Left lung (tissue), 10 donors: Measurements from ENCODE around the gene LAMA1. TPM values are rescaled to one million over a fixed set of nuclear protein-coding genes. Genes with fewer than 3 reads are reported as not detected.

Experiments used
- ATAC-seq: fragments of 200-7000 bp; cut with Tn5 transposase; one replicate; pipeline ENCODE4 v1.9.1; 2020; ENCODE audit warnings: moderate library complexity
- DNase-seq, 4 donors: peaks; one replicate each; pipeline ENCODE4 v3.0.0-alpha.2; 2013 to 2020
- H3K27ac ChIP-seq, 2 donors: fragments of 200-600 bp; sonication (generic) in 1 of 2; one replicate each; pipeline versions ENCODE4 v1.5.0 to v1.8.0; 2020 to 2021
- H3K27me3 ChIP-seq, 2 donors: fragments of 200-600 bp; sonication (generic) in 1 of 2; one replicate each; pipeline versions ENCODE4 v1.5.0 to v1.8.0; 2020 to 2021
- H3K36me3 ChIP-seq, 2 donors: fragments of 200-600 bp; sonication (generic) in 1 of 2; one replicate each; pipeline versions ENCODE4 v1.5.0 to v1.8.0; 2020 to 2021
- H3K4me1 ChIP-seq, 2 donors: fragments of 200-600 bp; one replicate each; pipeline ENCODE4 v1.8.0; 2021
- H3K4me3 ChIP-seq, 2 donors: fragments of 200-600 bp; sonication (generic) in 1 of 2; one replicate each; pipeline versions ENCODE4 v1.5.0 to v1.8.0; 2020 to 2021; ENCODE audit warnings: mild to moderate bottlenecking in 1 of 2
- H3K9me3 ChIP-seq, 2 donors: fragments of 200-600 bp; sonication (generic) in 1 of 2; one replicate each; pipeline versions ENCODE4 v1.5.0 to v1.8.0; 2020 to 2021
- CTCF ChIP-seq, 2 donors: fragments of 200-600 bp; sonication (generic) in 1 of 2; IDR thresholded peaks; one replicate each; pipeline versions ENCODE4 v1.5.0 to v1.8.0; 2021; ENCODE audit warnings: antibody characterized with exemption in 2 of 2
- intact Hi-C, 2 donors: fragments of 100-400 bp; cut with DNase I; formaldehyde crosslinking; loops; one replicate each; pipeline versions ENCODE4 v1.11.2 to v1.14.2; 2022
- polyA plus RNA-seq, 6 donors: library from polyadenylated mRNA; unstranded; fragments of 120-200 nt; gene quantifications; one replicate each; pipeline ENCODE4 v1.2.1, GENCODE V29; 2013; ENCODE audit not compliant: insufficient read length in 6 of 6
- total RNA-seq, 2 donors: library from RNA; stranded (reverse); fragmentation: NEBNext Ultra II Directional; extraction: Animal tissue kit (Norgen Biotek cat#: 25700); gene quantifications; one replicate each; pipeline ENCODE4 v1.2.1, GENCODE V29; 2021
- donor health status: DM: no; HTN: yes; CAD: no.
- donor health status: DM: no; HTN: no; CAD: no.

The LAMA1 gene
- total and polyA plus RNA-seq, 8 donors = 2.4 to 22.9 (median 11.6) TPM

- Histone ChIP-seq H3K27me3 (no peaks in the 10 kb centered on the region), H3K4me1 (no peaks in the 10 kb centered on the region), H3K27ac (no peak overlapping the region), H3K4me3 (no peak overlapping the region), H3K36me3 (no peaks in the 10 kb centered on the region), H3K9me3 (no peaks in the 10 kb centered on the region)
- TF ChIP-seq CTCF (IDR thresholded peaks at IDR 0.05) = no peak
- intact Hi-C loops = no loop called here
- DNase-seq (no peak), ATAC-seq (no peak)
Observed at GRCh38 chr18:6976935-6977334, 140.7 kb downstream of the LAMA1 start.

DNA sequence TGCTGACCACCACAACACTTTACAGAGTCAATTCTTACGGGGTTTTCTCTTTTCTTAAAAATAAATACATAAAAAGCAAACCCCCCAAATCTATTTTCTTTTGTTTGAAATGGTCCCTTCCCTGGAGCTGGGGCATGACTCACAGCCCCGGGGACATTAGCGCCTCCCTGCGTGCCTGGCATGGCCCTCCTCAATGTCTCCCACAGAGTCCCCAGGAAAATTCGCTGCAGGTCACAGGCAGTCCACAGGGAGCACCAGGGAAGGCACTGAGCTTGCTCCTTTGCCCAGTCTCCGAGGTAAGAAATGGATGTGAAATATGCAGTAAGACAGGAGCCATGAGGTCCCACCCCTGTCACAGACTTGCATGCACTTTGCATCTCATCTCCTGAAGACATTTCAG, 142.5 kb downstream of the LAMA1 start:
- Histone ChIP-seq H3K27me3 (no peaks in the 10 kb centered on the region), H3K27ac (no peak overlapping the region), H3K36me3 (no peaks in the 10 kb centered on the region), H3K9me3 (no peaks in the 10 kb centered on the region), H3K4me3 (no peak overlapping the region), H3K4me1 (no peaks in the 10 kb centered on the region)
- no peak for ATAC-seq
- intact Hi-C loops = no loop called here
- no peak for DNase-seq
- no peak for TF ChIP-seq CTCF (IDR thresholded peaks at IDR 0.05)

GRCh38 chr18:6971823-6972478, 145.6 kb downstream of the LAMA1 start:
- TF ChIP-seq CTCF (IDR thresholded peaks at IDR 0.05) = no peak
- ATAC-seq (no peak), DNase-seq (no peak)
- H3K4me1 ChIP-seq = no peaks in the 10 kb centered on the region
- no peak overlapping the region for H3K4me3 ChIP-seq
- H3K27ac ChIP-seq = no peak overlapping the region
- H3K27me3 ChIP-seq = no peaks in the 10 kb centered on the region
- no peaks in the 10 kb centered on the region for H3K36me3 ChIP-seq
- intact Hi-C loops = no loop called here
- H3K9me3 ChIP-seq = no peaks in the 10 kb centered on the region

DNA sequence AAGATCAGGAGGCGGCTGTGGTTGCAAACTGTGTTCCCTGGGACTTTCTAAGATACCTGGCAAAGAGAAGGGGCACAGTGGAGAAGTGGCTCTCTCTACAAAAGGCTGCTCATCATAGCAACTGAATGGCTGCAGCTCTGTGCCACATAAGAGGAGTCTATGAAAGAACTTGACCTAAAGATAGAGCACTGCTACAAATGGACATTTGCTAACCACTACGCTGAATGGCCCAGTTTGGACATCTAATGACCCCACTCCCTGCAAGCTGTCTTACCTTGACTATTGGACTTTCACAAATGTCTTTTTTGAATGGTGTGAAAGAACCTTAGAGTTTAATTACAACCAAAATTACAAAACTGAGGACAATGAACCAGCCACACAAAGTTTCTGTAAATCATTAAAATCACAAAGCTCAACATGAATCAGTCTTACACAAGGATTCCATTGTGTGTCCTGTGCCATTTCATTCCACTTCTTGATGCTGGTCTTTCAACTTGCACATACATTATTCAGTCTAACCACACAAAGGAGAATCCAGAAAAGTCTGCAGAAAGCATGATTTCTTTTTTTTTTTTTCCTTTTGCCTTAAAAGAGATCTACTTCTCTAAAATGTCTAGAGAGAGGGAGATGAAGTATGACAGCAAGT, 154.0 kb downstream of the LAMA1 start:
- Histone ChIP-seq H3K27me3 (no peaks in the 10 kb centered on the region), H3K4me1 (no peaks in the 10 kb centered on the region), H3K4me3 (no peak overlapping the region), H3K27ac (no peak overlapping the region), H3K36me3 (no peaks in the 10 kb centered on the region), H3K9me3 (no peaks in the 10 kb centered on the region)
- ATAC-seq (no peak), DNase-seq (no peak)
- no peak for TF ChIP-seq CTCF (IDR thresholded peaks at IDR 0.05)
- intact Hi-C loops = no loop called here

DNA sequence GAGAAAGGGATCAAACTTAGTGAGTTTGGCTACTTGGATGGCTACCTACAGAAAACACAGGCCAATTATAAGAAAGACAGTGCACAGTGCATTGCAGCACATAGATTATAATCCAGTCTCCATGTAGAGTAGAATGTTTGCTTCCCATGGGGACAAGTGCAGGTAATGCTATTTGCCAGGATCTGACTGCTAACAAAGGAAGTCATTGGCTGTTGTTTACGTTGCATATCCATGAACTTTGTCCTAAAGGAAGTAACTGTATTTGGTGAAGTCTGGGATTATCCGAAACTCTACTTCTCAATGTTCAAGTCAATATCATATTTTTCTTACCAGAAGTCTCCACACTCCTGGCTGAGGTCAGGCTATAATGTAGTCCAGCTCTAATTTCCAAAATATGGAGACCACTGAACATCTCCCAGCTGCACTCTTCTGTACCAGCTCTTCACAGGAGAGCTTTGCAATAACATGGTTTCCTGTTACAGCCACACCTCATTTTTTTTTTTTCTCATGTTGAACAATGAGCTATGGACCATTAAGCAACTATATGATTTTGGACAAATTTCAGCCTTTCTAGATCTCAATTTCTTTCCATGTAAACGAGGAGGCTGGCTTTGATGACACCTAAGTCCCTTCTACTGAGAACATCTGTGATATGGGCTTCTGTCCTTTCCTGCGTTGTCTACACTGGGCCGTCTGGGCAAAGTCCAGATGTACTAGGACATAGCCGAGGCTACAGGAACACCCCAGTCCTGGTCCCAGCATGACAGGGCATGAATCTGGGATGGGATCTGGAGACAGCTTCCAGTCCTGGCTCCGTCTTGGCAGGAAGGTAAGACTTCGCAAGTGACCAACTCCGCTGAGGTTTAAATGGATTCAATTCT, 154.8 kb downstream of the LAMA1 start:
- H3K27ac ChIP-seq = no peak overlapping the region
- no peak overlapping the region for H3K4me3 ChIP-seq
- H3K27me3 ChIP-seq = no peaks in the 10 kb centered on the region
- ATAC-seq (no peak), DNase-seq (no peak)
- H3K9me3 ChIP-seq = no peaks in the 10 kb centered on the region
- H3K4me1 ChIP-seq = no peaks in the 10 kb centered on the region
- intact Hi-C loops = no loop called here
- H3K36me3 ChIP-seq = no peaks in the 10 kb centered on the region
- no peak for TF ChIP-seq CTCF (IDR thresholded peaks at IDR 0.05)
